GM21390 (cell line): ENCODE results near the gene SLAMF6.

Experiments
- ATAC-seq: cut with Tn5 transposase; IDR thresholded peaks from one replicate; pipeline ENCODE4 v1.9.1; 2021; ENCODE audit not compliant: unreplicated experiment

SLAMF6 gene

DNA sequence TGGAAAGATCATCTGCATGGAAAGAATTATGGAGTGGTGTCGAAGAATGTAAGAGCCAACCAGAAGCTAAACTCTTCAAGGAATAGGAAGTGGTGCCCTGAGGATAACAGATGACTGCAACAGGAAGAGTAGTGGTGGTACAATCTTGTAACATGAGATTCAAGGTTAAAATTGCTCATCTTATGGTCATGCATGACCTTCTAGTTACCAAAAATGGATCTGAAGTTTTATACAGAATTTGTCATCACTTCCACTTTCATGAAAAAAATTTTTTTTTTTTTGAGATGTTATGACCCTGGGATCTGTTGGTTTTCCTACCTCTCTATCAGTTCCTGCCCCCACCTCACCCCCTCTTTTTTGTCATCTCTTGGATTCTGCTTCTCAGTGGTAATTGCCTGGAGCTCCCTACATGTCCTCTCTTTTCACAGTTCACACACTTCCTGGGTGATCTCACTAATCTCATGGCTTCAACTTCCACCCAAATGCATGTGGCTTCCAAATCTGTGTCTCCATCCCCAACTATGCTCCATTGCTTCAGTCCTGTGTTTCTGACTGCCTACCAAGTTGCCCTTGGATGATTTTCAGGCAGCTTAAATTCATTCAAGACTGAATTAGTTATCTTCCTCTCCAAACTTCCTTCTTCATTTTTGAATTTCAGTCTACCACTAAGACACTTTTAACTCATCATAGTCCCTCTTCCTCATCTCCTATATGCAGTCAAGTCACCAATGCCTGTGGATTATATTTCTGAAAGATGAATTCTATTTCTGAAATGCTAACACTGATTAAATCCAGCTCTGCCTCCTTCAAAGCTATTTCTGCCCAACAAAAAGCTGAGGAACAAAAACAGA is 48.4 kb downstream of the SLAMF6 start:
- ATAC-seq, result peak; percentile 74

DNA sequence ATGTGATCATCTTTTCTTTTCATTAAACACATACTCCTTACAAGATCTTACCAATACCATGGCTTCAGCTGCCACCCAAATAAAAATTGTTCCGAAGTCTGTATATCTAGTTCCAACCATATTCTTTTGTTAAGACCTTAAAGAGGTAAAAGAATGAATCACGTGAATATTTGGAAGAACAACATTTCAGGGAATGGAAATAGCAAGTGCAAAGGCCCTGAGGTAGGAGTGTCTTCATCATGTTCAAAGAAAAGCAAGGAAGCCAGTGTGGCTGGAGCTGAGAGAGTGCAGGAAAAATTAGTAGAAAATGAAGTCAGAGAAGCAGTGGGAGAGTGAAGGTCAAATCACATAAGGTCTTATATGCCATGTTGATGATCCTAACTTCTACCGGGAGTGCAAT is 50.9 kb downstream of the SLAMF6 start:
- ATAC-seq, result no peak

- ATAC-seq, result no peak
Measured at GRCh38 chr1:160471253-160471652, 51.8 kb downstream of the SLAMF6 start.

DNA sequence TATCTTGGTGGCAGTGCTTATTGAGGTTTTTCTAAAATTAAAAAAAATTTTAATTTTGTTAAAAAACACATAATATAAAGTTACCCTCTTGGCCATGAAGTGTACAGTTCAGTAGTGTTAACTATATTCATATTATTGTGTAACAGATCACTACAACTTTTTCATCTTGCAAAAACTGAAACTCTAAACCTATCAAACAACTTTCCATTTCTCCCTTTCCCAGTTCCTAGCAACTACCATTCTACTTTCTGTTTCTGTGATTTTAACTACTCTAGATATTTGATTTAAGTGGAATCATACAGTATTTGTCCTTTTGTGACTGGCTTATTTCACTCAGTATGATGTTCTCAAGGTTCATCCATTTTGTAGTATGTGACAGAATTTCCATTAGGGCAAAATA is 55.5 kb downstream of the SLAMF6 start:
- no peak for ATAC-seq

DNA sequence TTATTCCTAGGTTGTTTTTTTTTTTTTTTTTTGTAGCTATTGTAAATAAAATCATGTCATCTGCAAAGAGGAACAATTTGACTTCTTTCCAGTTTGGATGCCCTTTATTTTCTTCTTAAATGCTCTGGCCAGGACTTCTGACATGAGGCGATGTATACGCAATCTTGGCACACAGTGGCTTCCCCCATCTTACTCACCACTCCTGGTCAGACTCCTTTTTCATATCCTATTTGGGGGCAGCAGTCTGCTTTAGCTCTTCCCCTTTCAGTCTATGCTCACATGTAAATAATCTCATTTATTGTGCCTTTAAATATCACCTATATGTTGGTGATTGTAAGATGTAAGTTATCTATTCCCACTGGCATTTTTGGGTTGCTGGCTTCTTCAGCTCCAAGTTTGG is 56.1 kb downstream of the SLAMF6 start:
- ATAC-seq, result no peak

DNA sequence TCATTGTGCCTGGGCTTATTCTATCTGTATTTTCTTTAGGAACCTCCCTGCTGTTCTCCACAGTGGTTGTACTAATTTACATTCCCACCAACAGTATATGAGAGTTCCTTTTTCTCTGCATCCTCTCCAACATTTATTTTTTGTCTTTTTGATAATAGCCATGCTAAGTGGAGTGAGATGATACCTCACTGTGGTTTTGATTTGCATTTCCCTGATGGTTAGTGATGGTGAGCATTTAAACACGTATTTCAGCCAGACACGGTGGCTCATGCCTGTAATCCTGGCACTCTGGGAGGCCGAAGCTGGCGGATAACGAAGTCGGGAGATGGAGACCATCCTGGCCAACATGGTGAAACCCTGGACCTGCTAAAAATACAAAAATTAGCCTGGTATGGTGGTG is 57.9 kb downstream of the SLAMF6 start:
- no peak for ATAC-seq

DNA sequence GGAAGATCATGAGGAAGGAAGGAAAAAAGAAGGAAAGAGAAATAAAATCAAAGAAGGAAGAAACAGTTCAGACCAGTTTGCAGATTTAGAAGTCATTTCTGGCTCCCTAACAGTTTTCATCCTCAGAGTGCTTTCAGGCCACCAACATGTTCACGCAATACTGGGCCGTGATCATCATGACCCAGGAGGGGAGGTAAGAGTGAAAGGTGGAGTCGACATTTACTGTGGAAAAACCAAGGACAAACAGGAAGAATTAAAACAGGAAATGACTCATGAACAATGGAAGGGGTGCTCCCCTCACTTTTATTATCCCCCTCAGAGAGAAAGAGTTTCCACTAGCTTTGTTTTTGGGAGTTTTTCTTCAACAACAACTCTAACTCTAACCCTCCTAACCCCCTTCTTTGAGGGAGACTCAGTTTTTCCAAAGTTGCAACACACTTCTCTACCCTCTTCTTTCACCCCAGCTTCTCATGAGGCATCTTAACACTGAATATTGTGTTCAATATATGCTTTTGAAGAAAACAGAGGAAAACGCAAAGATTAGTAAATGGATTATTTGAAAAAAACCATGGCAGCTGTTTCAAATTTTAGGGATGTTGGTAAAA is 62.3 kb downstream of the SLAMF6 start:
- ATAC-seq, result no peak

DNA sequence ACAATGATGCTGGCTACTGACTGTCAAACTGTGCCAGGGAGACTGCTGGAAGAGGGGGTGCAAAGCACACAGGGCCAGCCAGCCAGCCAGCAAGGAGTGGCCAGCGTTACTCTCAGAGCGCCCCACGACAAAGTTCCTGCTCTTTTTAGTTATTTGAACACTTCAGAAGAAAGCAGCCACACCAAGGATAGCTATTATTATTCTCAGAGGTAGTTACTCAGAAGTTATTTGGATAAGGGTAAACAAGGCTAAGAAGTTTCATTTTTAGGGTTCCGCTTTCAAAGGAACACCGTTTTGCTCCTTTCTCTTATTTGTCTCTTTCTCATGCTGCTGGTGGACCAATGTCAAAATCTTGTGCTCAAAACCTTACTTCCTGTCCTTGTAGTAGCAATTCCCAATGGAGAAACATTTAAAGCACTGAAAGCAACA is 62.8 kb downstream of the SLAMF6 start:
- ATAC-seq, result no peak

DNA sequence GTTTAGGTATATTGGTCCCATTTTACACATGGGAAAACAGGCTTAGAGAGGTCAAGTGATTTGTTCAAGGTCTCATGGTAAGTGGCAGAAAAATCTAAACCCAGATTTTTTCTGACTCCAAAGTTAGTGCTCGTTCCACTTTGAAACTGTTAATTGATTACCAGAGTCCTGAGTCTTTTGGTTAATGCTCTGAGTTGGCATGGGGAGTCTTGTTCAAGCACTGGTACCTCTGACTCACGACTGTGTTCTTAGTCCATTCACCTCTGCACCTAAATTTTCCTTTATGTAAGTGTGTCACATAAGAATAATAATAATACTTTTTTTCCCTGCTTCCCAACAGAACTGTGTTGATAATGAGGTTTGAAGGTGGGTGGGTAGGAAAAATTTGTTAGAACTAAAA is 63.4 kb downstream of the SLAMF6 start:
- no peak for ATAC-seq

DNA sequence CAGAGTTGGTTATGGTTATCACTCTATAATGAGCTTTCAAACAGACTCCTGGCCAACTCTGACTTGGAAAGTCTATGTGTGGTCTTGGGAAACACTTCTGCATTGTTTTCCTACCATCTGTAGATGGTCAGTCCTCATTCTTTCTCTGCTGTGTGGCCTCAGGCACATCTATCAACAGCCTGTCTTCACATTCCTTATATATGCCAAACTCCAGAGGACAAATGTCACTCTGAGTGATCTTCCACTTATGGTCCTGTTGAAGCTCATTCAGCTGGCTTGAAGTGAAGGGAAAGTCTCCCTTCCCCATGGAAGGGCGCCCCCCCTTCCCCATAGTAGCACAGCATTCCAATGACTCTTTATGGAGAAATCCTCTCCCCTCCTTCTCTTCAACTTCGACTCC is 64.0 kb downstream of the SLAMF6 start:
- ATAC-seq, result no peak

DNA sequence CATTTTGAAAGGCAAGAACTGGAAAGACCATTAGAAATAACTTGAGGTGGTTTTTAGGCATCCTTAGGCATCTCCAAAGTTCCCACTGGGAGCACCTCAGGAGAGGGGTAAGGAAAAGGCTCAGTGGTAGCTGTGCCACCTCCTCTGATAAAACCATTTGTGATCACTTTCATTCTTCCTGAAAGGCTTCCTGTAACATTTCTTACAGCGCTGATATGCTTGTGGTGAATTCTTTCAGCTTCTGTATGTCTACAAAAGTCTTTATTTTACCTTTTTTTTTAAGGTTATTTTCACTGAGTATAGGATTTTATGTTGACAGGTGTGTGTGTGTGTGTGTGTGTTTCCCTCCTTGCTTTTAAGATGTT is 67.9 kb downstream of the SLAMF6 start:
- no peak for ATAC-seq

DNA sequence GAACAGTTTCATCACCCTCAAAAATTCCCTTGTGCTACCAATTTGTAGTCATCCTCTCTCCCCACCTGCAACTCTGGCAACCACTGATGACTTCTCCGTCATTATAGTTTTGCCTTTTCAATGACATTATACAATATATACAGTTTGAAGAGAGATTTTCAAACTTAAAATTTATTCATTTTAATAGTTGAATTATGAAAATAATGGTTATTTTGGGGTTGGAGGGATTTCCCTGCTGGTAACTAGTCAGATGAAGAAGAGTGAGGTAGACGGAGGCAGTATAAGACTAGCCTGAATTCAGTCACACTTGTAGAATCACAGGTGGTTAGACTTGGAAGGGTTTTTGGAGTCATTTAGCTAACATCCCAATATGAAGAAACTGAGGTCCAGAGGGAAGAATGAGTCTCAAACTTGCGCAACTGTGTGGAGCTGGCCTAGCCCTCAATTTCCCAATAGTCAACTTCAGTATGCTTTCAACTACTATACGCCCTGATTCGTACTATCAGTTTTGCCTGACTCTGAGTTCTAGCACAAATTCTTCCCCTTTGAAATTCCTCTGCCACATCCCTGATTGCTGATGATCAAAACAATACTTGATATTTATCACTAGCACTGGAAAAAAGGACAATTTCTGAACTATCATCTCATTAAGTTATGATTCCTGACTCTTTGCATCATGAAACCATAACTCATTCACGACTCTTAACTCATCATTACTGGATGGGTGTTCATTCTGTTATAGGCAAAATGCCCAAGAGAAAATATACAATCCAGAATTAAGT is 68.5 kb downstream of the SLAMF6 start:
- ATAC-seq, result no peak

DNA sequence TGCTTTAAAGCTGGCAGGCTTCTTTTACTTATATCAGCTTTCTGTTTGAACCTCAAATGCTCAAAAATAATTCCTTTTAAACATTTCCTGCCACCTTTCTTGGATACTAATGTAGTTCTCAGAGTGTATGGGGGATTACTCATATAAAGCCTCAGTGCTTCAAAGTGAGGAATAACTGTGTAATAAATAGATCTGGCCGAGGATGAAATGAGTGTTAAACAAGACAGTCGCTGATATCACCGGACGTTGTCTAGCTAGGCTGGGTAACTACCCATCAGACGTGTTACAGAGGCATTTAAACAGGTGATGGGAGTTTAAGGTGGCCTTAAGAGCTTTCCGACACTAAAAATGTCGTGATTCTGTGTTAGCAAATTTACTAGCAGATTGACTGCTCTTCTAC is 69.6 kb downstream of the SLAMF6 start:
- no peak for ATAC-seq

DNA sequence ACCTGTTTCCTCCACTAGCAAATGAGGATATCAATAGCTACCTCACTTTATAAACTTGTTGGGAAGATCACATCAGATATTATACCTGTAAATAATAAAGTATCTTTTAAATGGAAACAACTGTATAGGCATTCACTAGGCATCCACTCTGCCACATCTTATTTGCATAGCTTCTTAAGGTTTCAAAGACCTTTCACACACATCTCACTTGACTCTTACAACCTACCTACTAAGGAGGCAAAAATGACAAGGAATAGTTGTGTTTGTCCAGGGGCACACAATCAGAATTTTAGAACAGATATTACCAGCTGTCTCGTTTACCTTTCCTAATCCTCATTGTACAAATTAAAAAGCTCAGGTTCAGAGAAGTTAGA is 71.2 kb downstream of the SLAMF6 start:
- peak; percentile 42 for ATAC-seq

DNA sequence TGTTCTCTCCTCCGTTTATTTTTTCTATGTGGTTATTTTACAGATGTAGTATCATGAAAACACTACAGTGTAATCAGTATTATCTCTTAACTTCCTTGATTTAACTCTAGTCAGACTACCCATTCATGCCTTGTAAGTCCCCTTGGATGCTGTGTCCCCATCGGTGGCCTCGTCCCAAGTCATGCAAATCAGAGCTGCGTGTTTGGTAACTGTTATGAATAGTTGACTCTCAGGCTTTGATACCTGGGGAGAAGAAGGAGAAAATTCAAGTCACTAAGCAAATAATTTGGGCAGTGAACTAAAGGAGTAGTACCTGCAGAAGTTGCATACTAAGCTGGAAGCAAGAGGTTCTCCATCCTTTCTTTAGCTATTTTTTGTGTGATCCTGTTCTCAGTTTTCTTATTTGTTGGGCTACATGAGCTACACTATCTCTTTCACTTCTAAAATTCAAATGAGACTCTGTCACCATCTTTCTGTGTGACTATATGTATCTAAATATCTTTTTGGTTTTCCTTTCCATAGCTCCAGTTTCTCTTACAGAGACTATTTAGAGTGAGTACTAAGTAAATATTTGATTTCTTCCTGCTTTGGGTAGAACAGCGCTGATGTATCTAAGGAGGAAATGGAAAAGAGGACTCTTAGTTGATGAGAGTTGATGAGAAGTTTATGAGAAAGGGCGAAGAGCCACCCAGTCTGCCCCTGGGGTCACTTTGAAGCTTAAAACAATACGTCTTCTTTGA is 71.8 kb downstream of the SLAMF6 start:
- ATAC-seq, result peak; percentile 43

- no peak for ATAC-seq
Measured at GRCh38 chr1:160449494-160449893, 73.6 kb downstream of the SLAMF6 start.

GRCh38 chr1:160446945-160447600 is 76.0 kb downstream of the SLAMF6 start:
- ATAC-seq, result no peak

DNA sequence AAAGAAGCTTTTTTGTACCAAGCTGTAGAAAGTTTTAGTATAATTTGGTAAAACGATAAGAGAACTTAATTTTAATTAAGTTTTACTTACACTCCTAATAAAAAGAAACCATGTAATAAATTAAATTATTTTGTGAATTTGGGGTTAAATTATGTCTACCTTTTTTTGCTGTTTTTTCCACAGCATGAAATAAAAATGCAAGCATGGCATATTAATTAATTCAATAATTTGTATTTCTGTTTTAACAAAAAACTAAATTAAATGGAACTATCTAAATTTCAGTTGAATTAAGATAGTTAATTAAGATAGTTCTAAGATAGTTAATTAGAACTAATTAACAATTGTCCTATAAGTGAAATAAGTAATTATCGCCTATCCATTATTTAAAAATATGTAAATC is 83.3 kb downstream of the SLAMF6 start:
- no peak for ATAC-seq

DNA sequence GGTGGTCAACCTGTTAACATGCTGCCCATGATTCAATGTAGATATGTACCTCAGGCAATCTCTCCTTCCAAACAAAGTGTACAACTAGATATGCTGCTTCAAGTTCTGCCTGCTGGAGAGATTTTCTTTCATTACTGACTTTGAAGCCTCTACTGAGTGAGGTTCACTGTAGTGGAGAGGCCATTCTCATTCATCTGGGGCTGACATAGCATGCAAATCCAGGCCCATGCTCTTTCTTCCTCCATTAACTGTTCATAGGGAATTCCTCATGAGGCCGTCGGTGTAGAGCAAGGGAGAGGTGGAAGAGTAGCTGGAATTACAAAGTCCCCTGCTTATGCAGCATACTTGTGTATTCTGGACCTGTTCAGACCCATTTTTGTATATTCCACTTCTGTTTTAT is 84.1 kb downstream of the SLAMF6 start:
- ATAC-seq, result no peak

GRCh38 chr1:160438317-160438918 is 84.6 kb downstream of the SLAMF6 start:
- ATAC-seq, result no peak
